Measurements from ENCODE around the gene SSR2.

SSR2 gene

DNA sequence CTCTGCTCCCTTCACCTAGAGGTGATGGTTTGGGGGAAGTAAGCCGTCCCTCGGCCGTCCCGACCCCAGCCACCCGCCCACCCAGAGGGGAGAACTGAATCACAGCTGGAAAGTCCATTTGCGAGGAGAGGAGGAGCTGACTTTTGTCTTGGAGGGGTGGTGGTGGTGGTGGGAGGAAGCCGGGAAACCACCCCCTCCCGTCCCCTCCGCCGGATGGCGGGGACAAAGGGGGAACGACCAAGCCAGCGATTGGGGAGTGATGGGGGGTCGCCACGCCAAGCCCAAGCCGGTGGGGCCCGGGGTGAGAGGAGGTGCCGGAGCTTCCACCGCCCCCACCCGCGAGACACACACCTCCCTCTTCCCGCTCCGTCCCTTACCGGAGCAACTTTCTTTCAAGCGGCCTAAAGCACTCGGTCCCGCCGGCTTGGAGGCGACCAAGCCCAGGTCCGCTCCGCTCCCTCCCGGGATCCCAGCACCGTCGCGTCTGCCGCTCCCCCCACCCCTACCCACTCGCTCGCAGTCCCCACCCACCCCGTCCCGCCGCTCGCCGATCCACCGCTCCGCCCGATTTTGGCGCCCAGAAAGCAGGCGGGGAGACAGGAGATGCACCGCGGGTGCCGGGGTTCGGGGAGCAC lies 42.9 kb downstream of the SSR2 start:
- intact Hi-C loops (cut with DNase I; ENCODE audit: low total_unique reads), result no loop called here
- no peaks in the 10 kb centered on the region for H3K36me3 ChIP-seq

GRCh38 chr1:155976913-155977689 lies 43.6 kb downstream of the SSR2 start:
- DNase-seq, result no peak
- Histone ChIP-seq H3K36me3 (no peaks in the 10 kb centered on the region), H3K4me1 (peaks cover 5 to 80% (median 69%) of the 10 kb centered on the region in 4 donors), H3K9me3 (no peaks in the 10 kb centered on the region), H3K4me3 (peak overlapping the region; percentile 89 to 98), H3K27ac (peak overlapping the region; percentile 98 to 99), H3K27me3 (no peaks in the 10 kb centered on the region)
- TF ChIP-seq, protein P1, sequence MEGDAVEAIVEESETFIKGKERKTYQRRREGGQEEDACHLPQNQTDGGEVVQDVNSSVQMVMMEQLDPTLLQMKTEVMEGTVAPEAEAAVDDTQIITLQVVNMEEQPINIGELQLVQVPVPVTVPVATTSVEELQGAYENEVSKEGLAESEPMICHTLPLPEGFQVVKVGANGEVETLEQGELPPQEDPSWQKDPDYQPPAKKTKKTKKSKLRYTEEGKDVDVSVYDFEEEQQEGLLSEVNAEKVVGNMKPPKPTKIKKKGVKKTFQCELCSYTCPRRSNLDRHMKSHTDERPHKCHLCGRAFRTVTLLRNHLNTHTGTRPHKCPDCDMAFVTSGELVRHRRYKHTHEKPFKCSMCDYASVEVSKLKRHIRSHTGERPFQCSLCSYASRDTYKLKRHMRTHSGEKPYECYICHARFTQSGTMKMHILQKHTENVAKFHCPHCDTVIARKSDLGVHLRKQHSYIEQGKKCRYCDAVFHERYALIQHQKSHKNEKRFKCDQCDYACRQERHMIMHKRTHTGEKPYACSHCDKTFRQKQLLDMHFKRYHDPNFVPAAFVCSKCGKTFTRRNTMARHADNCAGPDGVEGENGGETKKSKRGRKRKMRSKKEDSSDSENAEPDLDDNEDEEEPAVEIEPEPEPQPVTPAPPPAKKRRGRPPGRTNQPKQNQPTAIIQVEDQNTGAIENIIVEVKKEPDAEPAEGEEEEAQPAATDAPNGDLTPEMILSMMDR (IDR thresholded peaks at IDR 0.05), result no peak
- intact Hi-C loops (cut with DNase I; ENCODE audit: low total_unique reads), result no loop called here

More for the DNA sequence above, 42.9 kb downstream of the SSR2 start:
- Histone ChIP-seq H3K4me3 (peak overlapping the region; percentile 89 to 98), H3K4me1 (peaks cover 5 to 80% (median 70%) of the 10 kb centered on the region in 4 donors), H3K27me3 (no peaks in the 10 kb centered on the region), H3K9me3 (no peaks in the 10 kb centered on the region), H3K27ac (peak overlapping the region; percentile 98 to 99)
- TF ChIP-seq, protein P1 (IDR thresholded peaks at IDR 0.05), result no peak
- DNase-seq, result peak in 1 of 2 donors; percentile 77

DNA sequence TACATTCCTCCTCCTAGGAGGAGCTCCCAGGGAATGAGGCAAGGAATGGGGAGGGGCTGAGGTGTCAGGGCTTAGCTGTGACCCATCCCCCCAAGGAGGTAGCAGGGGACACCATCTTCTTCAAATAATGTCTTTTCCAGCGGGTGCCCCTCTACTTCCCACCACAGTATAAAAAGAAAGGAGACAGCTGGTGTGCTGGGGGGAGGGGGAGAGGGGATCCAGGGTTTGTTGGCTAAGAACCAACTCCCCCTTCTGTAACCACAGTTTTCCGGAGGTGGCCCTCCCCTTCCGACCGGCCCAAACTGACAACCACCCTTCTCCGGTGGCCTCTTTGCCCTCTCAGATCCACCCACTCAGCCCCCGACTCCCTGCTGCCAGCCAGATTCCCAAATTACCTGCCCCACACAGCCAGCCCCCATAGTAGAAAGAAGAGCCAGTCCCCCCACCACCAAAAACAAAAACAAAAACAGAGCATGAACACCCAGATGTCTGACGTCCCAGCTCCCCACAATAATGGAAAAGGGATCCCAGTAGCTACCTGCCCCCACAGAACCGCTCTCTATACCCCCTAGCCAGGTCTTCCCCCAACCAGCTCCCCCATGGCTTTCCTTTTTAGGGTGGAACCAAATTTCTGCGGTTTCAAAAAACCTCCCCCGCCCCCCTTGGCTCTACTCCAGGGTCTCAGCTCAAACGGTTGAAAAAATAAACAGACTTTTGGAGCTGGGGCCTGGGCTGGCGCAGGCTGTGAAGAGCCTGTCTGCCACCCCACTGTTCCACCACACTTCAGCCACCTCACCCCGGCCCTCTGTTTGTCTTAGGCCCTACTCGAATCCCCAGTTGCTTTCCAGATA lies 44.5 kb downstream of the SSR2 start:
- TF ChIP-seq, protein P1 (IDR thresholded peaks at IDR 0.05), result no peak
- peaks cover 5 to 80% (median 69%) of the 10 kb centered on the region in 4 donors for H3K4me1 ChIP-seq
- DNase-seq, result peak; percentile 78 to 92
- peak overlapping the region; percentile 98 to 99 for H3K27ac ChIP-seq
- H3K36me3 ChIP-seq, result no peaks in the 10 kb centered on the region
- H3K4me3 ChIP-seq, result peak overlapping the region; percentile 89 to 98
- no peaks in the 10 kb centered on the region for H3K27me3 ChIP-seq
- H3K9me3 ChIP-seq, result no peaks in the 10 kb centered on the region
- intact Hi-C loops (cut with DNase I; ENCODE audit: low total_unique reads), result no loop called here

GRCh38 chr1:155975375-155976061 lies 45.2 kb downstream of the SSR2 start:
- no peaks in the 10 kb centered on the region for H3K9me3 ChIP-seq
- intact Hi-C loops (cut with DNase I; ENCODE audit: low total_unique reads), result no loop called here
- TF ChIP-seq, protein P1 (IDR thresholded peaks at IDR 0.05), result no peak
- DNase-seq, result no peak
- H3K4me1 ChIP-seq, result peaks cover 5 to 80% (median 69%) of the 10 kb centered on the region in 4 donors
- no peaks in the 10 kb centered on the region for H3K27me3 ChIP-seq
- H3K27ac ChIP-seq, result peak overlapping the region; percentile 98 to 99
- H3K4me3 ChIP-seq, result peak overlapping the region; percentile 89 to 98
- H3K36me3 ChIP-seq, result no peaks in the 10 kb centered on the region

Data from tibial artery (tissue), 4 donors.